ENCODE data around the gene TATDN2. TPM values are rescaled to one million over a fixed set of nuclear protein-coding genes. Genes with fewer than 3 reads are reported as not detected.

TATDN2 gene
- 31.2 TPM for polyA plus RNA-seq (2012; ENCODE audit: insufficient read depth, insufficient read length)

- peak; percentile 98 for DNase-seq (ENCODE audit: low read depth, low spot score)
- H3K4me3 ChIP-seq (ENCODE audit: low read length), result peak within 1 kb of the TSS; percentile 97
These were observed at the start of gene TATDN2 for GRCh38 chr3:10248184-10248983. TATDN2 (plus strand) TSS chr3:10248459; CDS start chr3:10249201, 742 bp downstream.

GRCh38 chr3:10198761-10199649 is 49.3 kb upstream of the TATDN2 start:
- no peak overlapping the region for H3K4me3 ChIP-seq (ENCODE audit: low read length)
- DNase-seq (ENCODE audit: low read depth, low spot score), result peak; percentile 29

- DNase-seq (ENCODE audit: low read depth, low spot score), result no peak
- no peak overlapping the region for H3K4me3 ChIP-seq (ENCODE audit: low read length)
These were observed 43.3 kb upstream of the TATDN2 start for GRCh38 chr3:10204921-10205320.

GRCh38 chr3:10205451-10206165 is 42.7 kb upstream of the TATDN2 start:
- H3K4me3 ChIP-seq (ENCODE audit: low read length), result no peak overlapping the region
- no peak for DNase-seq (ENCODE audit: low read depth, low spot score)

GRCh38 chr3:10206166-10206511 is 42.1 kb upstream of the TATDN2 start:
- no peak for DNase-seq (ENCODE audit: low read depth, low spot score)
- no peak overlapping the region for H3K4me3 ChIP-seq (ENCODE audit: low read length)

- H3K4me3 ChIP-seq (ENCODE audit: low read length), result no peak overlapping the region
- no peak for DNase-seq (ENCODE audit: low read depth, low spot score)
These were observed 35.0 kb upstream of the TATDN2 start for GRCh38 chr3:10213156-10213792.

- H3K4me3 ChIP-seq (ENCODE audit: low read length), result no peak overlapping the region
- no peak for DNase-seq (ENCODE audit: low read depth, low spot score)
These were observed 32.5 kb upstream of the TATDN2 start for GRCh38 chr3:10215578-10216368.

GRCh38 chr3:10217359-10217758 is 30.9 kb upstream of the TATDN2 start:
- no peak for DNase-seq (ENCODE audit: low read depth, low spot score)
- no peak overlapping the region for H3K4me3 ChIP-seq (ENCODE audit: low read length)

- DNase-seq (ENCODE audit: low read depth, low spot score), result no peak
- no peak overlapping the region for H3K4me3 ChIP-seq (ENCODE audit: low read length)
These were observed 28.5 kb upstream of the TATDN2 start for GRCh38 chr3:10219737-10220136.

GRCh38 chr3:10223676-10224639 is 24.3 kb upstream of the TATDN2 start:
- no peak for DNase-seq (ENCODE audit: low read depth, low spot score)

GRCh38 chr3:10224794-10225665 is 23.2 kb upstream of the TATDN2 start:
- DNase-seq (ENCODE audit: low read depth, low spot score), result peak; percentile 54
- H3K4me3 ChIP-seq (ENCODE audit: low read length), result no peak overlapping the region

More at GRCh38 chr3:10223676-10224639, 24.3 kb upstream of the TATDN2 start:
- no peak overlapping the region for H3K4me3 ChIP-seq (ENCODE audit: low read length)

- no peak overlapping the region for H3K4me3 ChIP-seq (ENCODE audit: low read length)
These were observed 22.0 kb upstream of the TATDN2 start for GRCh38 chr3:10226293-10226692.

GRCh38 chr3:10228248-10228950 is 19.9 kb upstream of the TATDN2 start:
- no peak overlapping the region for H3K4me3 ChIP-seq (ENCODE audit: low read length)
- peak; percentile 28 for DNase-seq (ENCODE audit: low read depth, low spot score)

More at GRCh38 chr3:10226293-10226692, 22.0 kb upstream of the TATDN2 start:
- DNase-seq (ENCODE audit: low read depth, low spot score), result no peak

GRCh38 chr3:10229576-10229975 is 18.7 kb upstream of the TATDN2 start:
- H3K4me3 ChIP-seq (ENCODE audit: low read length), result no peak overlapping the region
- DNase-seq (ENCODE audit: low read depth, low spot score), result no peak

GRCh38 chr3:10232137-10232536 is 16.1 kb upstream of the TATDN2 start:
- no peak for DNase-seq (ENCODE audit: low read depth, low spot score)
- H3K4me3 ChIP-seq (ENCODE audit: low read length), result no peak overlapping the region

GRCh38 chr3:10233988-10234387 is 14.3 kb upstream of the TATDN2 start:
- H3K4me3 ChIP-seq (ENCODE audit: low read length), result no peak overlapping the region
- no peak for DNase-seq (ENCODE audit: low read depth, low spot score)
